ENCODE measurements around the gene LBH.

Gene LBH

DNA sequence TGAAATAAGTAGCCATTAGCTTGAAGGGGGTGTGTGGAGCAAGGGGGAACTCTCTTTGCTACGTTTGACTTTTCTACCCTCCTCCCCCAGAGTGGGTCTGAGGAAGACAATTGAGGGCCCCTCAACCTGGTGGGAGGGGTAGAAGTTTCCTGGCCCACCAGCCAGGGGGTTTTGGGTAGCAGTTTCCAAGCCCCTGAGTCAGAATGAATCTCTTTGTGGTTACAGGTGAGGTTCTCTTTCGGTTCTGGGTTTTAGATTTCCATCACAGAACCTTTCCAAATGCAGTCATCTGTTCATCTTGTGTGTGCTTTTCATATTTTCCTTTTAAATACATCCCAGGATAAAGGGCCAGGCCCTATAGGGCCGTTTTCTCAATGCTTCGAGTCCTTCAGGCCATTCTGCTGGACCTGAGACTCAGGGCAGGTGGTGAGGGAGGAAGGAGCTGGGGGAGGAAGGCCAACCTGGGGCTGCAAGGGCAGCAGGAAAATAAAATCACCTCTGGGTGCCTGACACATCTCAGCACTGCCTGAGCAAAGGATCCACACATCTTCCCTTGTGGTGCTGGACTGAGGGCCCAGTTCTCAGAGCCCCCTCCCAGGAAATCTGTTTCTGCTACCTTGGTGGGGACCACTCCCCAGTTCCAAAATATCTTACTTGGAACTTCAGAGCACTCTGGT lies 4.7 kb downstream of the LBH start:
- DNase-seq, result peak; percentile 84

DNA sequence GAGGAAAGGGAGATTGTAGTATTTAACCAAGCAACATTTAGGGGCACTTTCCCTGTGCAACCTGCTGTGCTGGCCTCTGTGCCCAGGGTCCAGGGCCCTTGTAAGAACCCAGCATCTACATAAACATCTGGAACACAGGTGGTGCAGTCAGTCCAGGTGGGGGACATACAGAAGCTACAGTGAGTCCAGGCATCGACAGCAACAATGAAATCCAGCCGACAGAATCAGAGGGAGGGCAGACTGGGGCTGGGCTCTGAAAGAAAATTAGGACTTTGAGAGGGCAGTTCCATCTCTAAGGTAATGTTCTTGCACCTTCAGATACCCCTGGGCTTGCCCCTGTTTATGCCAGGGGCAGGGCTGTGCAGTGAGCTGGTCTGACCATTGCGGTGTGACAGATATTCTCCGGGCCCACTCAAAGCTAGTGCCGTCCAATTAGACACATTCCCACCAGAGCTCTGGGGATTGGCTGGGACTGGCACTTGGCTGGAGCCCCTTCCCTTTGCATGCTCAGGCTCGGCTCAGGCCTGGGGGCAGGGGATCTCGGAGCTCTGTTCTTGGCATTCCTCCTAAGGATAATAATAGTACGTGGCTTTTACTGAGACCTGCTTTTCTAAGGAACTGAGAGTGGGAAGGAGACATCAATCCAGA lies 5.4 kb downstream of the LBH start:
- DNase-seq, result peak; percentile 61

DNA sequence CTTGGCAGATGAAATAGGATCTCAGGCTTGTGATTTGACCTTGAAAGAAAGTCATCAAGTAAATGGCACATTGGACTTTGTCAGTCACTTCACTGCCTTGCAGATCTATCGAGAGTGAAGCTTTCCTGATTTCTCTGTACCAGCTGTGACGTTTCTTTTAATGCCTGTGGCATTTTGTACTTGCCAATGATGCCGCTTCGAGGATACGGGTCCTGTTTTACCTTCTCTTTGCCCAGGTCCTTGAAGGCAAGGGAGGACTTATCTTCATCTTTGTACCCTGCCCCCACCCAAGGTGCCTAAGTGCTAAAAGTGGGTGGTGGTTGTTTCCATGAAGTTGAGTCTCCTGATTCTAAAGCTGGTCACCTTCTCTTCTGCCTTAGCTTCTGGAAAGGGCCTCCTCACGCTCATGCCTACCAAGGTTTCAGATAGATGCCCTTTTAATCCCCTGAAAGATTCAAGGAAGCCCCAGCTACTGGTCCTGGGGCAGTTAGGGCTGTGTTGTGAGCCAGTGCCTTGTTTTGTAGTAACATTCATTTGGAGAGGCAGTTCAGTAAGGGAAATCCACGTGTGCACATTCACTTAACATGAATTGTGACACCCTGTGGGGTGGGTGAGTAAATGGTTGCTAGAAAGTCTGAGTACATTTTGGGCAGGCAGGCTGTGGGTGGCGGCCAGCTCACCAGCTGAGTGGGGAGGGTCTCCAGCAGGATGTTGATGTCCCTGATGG lies 6.1 kb downstream of the LBH start:
- DNase-seq, result peak; percentile 73

DNA sequence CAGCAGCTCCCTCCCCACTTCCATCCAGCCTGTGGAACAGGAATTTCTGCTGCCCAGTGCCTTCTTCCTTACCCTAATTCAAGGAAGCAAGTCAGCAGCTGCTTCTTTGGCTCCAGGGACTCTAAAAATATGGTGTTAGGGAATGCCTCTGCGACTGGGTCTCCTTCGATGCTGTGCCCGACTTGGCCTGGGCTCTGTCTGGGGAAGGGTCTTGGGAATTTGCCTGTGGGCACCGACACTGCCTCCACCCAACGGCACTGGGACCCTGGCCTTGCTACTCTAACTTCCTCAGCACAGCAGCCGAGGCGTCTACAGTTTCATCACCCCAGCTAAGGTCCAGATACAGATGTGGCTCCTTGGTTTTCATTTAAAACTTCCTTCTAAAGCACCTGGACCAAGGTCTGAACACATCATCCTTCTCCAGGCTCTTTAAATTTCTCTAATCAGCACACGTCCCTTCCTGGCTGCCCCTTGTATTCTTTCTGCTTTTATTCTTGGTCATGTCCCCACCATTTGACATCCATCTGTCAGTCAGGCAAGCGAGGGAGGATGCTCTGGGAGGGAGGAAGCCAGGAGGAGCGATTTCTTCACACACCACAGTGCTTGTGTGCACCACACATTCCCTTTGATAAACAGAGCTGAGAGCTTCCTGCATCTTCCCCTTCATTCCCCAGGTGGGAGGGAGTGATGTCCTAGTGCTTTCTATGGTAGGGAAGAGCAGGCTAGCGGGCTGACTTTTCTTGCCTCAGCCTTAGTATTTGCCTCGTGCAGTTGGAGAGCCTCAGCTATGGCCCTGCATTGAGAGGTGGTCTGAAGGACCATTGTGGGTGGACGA lies 6.8 kb downstream of the LBH start:
- DNase-seq, result peak; percentile 55

DNA sequence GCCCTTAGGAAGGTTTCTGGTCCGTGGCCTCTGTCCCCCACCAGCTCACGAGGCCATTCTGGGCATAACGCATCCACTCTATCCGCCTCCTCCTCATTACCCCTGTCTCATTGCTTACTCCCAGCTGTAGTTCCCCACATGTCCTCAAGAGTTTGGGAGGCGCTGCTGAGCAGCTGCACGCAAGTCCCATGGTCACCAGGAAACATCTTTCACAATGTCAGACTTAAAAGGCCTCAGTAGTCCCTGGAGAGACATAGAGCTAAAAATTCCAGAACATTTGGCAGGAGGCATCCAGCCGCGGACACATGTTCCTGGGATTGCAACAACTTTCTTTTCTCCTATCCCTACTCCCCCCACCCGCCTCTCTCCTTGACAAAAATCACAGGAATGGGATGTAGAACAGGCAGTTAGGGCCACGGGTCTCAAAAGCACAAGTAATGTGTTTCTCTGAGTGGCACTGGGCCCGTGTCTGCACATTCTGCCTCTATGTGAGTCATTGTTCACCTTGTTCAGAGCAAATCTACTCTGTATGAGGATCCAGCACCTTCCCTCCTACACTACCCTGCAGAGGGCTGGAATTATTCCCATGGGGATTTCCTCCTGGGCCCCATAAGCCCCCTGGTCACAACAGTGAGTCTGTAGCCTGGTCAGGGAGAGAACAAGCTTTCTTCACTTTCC lies 8.1 kb downstream of the LBH start:
- DNase-seq, result peak; percentile 88

DNA sequence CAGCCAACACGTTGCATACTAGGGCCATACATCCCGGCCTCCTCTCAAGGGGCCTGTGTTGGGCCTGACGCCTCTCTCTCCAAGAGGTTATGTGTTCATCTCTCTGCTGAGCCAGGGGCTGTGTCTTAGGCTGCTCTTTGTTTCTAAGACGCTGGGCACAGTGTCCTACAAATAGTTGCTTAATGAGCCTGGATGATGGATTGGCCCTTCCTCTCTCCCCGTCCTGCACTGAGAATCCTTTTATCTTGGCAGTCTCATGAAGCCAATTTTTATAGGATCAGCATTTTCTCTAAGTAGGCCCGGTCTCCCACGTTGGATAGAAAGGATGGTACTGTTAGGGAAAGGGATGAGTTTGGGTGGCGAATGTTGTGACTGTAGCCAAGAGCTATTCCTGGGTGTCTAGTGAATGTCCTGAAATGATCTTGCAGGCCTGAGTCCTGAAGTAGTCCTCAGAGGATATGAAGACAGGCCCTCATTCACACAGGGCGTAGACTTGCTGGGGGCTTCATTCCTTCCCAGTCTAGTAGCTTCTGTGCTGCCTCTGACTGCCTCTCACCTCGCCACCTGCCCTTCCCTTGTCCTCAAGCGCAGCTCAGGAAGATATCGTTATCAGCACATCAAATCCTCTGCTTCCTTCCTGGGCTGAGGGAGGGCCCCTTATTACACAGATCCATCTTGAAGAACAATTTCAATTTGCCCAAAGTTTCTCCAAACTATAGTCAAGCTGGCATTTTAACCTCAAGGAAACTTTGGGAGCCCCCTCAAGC lies 8.8 kb downstream of the LBH start:
- DNase-seq, result peak; percentile 59

DNA sequence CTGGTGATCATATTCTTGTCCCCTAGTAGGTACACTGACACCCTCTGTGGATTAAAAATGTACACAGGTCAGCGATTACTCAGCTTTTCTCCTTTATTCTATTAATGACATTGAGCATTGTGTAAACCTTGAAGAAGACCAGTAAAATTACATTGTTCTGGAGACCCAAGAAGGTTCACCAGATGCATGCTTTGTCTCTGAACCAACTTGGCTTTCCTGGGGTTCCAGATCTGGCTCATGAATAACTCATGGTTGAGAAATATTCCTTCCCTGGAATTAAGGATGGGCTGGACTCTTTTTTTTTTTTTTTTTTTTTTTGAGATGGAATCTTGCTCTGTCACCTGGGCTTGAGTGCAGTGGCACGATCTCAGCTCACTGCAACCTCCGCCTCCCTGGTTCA lies 11.9 kb downstream of the LBH start:
- DNase-seq, result no peak

DNA sequence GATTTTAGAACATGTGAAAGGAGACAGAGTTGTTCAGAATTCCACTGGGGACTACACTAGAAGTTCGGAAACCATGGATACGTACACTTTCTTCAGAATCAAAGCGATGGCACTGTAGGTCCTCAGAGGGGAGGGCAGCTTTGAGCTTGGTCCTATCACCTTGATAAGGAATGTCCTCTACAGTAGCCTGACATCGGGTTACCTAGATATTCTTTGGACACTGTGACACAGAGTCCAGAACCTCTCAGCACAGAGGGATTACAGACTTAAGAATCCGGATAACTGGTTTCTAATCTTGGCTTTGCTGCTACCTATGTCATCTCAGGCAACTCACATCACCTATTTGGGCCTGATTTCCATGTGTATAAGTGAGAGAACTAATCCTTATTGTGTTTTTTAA lies 14.0 kb downstream of the LBH start:
- DNase-seq, result no peak

DNA sequence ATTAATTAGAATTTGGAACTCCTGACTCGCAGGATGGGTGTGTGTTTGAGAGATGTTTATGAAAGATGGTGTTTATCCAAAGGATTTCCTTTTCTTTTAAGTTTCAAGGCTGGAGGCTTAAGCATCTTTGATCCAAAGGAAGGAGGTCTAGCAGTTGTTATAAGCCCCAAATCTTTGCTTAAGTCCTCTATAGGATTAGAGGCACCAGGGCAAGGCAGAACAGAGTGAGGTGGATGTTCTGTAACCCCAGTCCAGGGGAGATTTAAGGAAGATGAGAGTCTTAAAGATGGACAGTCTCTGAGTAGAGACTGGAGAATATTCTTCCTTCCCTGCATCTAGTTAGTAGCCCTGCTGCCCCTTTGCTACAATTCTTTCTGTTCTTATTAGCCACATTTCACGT lies 17.5 kb downstream of the LBH start:
- DNase-seq, result no peak

DNA sequence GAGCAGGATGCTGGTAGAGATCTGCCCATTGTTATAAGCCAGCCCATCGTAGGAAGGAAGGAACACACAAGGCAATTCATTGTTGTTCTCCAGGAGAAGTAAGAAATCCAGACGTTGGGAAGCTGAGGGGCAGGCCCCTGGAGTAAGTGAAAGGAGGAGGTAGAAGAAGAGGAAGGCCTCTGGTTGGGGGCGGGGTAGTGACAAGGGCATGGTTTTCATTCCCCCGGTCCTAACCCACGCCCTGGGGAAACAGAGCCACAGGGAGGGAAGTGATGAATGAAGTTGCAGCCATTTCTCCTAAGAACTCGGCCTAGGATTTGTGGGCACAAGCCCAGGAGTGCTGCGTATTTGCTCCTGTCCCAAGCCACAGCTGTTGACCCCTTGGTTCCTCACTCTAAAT lies 18.0 kb downstream of the LBH start:
- no peak for DNase-seq

DNA sequence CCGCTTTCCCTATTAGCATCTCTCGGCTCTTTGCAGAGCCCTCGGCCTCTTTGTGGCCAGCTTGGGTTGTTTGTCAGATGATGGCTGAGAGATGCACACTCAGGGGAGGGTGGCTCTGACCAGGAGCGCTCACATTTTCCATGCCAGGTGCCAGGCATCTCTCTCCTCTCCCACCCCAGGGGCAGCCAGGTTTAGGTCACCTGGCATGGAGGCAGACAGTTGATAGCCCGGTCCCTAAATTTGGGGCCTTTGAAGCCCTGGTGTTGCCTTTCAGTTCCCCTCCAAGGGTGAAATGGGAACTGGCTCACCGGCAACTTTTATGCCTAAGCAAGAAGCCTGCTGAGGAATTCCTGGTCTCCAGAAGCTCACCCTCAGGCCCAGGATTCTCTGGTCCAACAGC lies 19.1 kb downstream of the LBH start:
- peak; percentile 61 for DNase-seq

DNA sequence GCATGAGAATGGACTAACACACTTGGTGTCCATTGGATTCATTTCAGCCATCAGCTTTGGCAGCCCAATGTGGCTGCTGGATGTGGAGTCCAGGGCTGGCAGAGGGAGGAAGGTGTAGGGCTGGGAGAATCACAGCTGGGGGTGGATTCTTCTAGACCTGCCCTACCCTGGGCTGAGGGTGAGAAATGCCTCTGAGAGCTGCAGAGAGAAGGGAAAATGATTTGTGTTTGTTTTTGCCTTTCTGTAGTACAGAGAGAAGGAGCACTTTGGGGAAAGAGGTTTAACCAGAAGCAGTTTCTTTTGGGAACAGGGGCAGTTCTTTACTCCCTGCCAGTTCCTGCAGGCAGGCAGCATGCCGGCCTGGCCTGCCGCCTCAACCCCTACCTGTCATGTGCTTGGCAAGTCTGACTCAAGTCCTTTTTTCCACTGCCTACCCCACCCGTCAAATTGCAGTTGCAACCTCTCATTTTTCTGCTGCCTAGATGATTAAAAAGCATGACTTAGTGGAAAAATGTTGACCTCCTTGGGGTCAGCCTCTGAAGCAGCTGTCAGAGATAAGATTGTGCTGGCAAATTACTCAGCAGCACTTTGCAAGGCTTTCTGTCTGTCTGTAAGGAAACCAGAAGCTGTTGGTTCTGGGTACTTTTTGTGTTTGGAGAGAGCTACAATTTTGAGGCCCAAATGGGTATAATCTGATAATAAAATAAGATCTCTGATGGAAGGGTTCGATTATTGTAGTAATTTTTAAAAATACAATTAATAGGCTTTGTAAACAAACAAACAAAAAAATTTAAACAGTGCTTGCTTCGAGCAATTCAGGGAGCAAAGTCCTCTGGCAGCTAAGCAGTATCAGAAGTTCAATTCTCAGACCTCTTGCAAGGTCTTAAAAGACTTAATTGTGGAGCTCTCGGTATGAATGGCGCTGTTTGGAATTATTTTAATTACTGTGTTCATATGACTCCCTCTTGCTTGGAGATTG lies 21.7 kb downstream of the LBH start:
- DNase-seq, result peak; percentile 86

DNA sequence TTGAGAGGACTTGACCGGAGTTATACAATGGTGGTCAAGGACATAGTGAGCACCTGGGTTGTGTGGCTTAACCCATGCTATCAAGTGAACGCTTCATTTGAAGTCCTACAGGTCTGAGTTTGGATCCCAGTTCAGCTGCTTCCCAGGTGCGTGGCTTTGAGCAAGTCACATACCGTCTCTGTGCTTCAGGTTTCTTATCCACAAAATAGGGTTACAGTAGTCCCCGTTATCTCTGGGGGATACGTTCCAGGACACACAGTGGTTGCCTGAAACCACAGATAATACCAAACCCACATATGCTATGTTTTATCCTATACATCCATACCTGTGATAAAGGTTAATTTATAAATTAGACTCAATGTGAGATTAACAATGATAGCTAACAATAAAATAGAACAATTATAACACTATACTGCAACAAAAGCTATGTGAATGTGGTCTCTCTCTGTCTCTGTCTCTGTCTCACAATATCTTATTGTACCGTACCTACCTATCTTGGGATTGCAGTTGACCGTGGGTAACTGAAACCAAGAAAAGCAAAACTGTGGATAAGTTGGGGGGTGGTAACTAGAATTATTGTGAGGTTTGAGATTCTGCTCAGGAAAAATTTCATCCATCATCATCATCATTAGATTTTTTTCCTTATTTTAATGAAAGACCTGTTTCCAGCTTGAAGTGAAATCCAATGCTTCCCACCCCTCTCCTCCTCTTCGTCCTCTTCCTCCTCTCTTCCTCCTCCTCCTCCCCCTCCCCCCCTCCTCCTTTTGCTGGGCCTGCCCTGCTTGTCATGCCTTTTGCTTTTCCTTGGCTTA lies 22.7 kb downstream of the LBH start:
- peak; percentile 61 for DNase-seq

DNA sequence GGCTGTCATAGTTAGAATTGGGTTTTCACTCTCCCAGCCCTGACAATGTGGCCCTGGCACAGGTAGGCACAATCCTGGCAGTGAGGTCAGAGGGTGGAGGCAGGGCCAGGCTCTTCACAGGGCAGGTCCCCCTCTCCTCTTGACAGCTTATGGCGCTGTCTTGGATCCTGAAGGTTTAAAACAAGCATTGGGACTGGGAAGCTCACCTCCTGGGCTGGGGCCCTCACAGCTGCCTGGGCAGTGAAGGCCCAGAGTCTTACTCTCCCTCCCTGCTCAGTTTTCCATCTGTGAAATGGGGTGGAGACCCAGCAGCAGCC lies 23.3 kb downstream of the LBH start:
- DNase-seq, result peak; percentile 54

DNA sequence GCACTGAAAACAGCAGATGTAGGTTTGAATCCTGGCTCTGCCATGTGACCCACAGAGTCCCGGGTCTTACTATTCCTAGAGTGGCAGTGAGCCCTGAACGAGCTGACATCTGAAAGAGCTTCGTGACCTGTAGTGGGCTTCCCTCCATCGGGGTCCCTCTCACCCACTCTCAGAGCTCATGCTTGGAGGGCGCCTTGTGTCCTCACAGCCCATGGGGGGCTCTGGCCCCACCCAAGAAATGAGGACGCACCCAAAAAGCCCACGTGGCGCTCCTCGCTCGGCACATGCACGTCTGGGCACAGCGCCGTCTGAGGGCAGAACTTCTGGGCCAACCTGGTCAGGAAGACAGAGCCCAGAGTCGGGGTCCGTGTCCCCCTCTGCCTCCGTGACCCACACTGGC lies 23.7 kb downstream of the LBH start:
- DNase-seq, result no peak

DNA sequence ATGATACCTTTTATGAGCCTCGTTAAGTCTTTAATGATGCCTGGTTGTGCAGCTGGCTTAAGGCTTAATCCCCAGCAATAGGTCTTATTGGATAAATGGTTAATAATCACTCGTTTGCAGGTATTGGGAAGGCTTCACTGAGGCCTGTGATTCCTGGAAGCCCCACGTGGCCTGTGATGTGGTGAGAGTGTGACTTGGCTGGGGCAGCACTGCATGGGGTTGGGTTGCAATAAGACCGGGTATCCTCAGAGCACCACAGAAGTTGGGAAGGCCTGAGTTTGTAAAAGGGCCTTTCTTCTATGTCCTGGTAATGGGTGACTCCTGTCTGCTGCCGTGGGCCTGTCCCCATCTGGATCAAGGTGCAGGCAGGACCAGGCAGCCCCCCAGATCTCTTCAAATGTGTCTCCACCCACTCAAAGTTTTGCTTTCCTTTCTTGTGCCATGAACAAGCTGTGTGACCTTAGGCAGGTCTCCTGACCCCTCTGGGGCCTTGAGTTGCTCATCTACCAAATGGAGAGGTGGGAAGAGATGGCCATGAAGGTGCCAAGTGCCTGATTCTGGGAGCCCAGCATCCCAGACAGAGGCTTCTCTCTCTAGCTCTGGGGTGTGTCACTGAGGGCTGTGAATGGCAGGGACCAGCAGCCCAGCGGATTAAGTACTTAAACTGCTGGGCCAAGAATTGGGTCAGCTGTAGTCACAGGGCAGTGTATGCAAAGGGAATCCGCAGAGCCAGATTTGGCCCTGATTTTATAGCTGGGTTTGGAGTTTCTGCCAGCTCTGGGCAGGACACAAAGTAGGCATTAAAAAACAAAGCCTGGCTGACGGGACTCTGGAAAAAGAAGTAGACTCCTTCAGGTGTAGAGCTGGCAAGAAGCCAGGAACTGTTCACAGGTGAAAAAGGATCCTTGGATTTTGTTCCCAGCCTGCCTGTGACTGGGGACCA lies 24.4 kb downstream of the LBH start:
- no peak for DNase-seq

DNA sequence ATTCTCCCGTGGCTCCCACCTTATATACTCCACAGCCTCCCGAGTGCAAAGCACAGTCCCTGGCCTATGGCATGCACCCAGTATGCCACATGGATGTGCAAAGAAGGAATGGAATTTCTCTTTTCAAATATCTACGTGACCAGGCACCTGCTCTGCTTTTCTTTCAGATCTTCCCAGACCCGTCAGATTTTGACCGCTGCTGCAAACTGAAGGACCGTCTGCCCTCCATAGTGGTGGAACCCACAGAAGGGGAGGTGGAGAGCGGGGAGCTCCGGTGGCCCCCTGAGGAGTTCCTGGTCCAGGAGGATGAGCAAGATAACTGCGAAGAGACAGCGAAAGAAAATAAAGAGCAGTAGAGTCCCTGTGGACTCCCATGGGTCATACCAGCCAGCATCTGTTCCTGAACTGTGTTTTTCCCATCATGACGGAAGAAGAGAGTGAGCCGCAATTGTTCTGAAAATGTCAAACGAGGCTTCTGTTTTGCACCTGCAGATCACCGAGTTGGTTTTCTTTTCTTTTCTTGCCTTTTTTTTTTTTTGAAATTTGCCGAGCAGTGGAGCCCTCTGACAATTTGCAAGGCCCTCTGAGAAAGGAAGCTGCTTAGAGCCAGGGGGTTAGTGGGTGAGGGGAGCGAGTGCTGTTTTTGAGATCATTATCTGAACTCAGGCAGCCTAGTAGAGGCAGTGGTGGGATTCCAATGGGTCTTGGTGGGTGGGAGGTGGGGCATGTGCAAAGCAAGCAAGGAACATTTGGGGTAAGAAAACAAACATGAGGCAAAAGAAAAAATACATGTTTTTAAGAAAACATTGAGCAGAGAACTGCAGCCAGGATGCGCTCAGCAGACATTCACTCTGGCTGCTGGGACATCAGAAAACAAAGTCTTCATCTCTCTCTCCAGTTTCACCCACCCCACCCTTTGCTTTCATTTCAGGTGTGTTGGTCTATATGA lies 26.2 kb downstream of the LBH start:
- no peak for DNase-seq

DNA sequence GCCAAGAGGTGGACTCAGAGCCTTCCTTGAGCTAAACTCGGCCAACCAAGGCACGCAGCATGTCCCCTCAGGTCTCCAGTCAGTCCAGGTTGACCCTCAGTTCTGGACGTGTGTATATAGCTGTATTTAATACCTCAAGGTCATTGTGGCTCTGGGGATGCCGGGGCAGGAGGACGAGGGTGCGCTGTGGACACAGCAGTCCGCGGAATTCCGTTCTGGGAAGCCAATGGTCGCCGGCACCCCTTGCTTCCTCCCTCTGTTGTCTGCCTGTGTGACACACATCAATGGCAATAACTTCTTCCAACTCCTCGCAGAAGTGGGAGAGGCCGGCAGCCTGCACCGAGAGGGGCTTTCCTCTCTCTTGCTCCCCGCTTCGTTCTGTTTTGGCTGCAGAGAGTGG lies 27.7 kb downstream of the LBH start:
- no peak for DNase-seq

Measured in activated effector memory CD4-positive, alpha-beta T cell treated with anti-CD3 and anti-CD28 coated beads, Interleukin-2, amount 50 U/mL, for 16 hours (primary cell).